Suprapubic skin (tissue), 4 donors: ENCODE results near the gene ACTR6.

Source experiments
- CTCF ChIP-seq, 2 donors: fragments of 200-600 bp in 1 of 2; fragments of 450-650 bp in 1 of 2; sonication (generic) in 1 of 2; IDR thresholded peaks; one replicate each; pipeline ENCODE4 v1.5.1; 2016 to 2019; ENCODE audit warnings: antibody characterized with exemption in 2 of 2, mild to moderate bottlenecking in 1 of 2, moderate library complexity in 1 of 2
- POLR2A ChIP-seq, 2 donors: fragments of 450-650 bp; IDR thresholded peaks; one replicate each; pipeline ENCODE4 v1.6.1; 2017; ENCODE audit warnings: antibody characterized with exemption in 2 of 2, mild to moderate bottlenecking in 2 of 2, moderate library complexity in 2 of 2
- POLR2AphosphoS5 ChIP-seq, 3 donors: sonication (generic); formaldehyde crosslinking; IDR thresholded peaks; one replicate each; pipeline ENCODE4 v1.6.1; 2017; ENCODE audit warnings: antibody characterized with exemption in 3 of 3

- no peak for TF ChIP-seq CTCF (IDR thresholded peaks at IDR 0.05)
- TF ChIP-seq POLR2A (IDR thresholded peaks at IDR 0.05) = no peak
- TF ChIP-seq POLR2AphosphoS5 (IDR thresholded peaks at IDR 0.05) = no peak
These were observed 35.3 kb upstream of the ACTR6 start for GRCh38 chr12:100165356-100165755.
